ENCODE results near the gene ANP32D.
"Not testable (repeated sequence)": the region's sequence is repeated elsewhere in the genome, so short reads cannot be mapped to it uniquely, and the experiment has no call there.

ANP32D gene

GRCh38 chr12:48508987-48509386, 36.6 kb downstream of the ANP32D start:
- no peak for FAIRE-seq

- no peak for FAIRE-seq
These were observed 37.8 kb downstream of the ANP32D start for GRCh38 chr12:48510111-48510510.

GRCh38 chr12:48512855-48513254, 40.5 kb downstream of the ANP32D start:
- FAIRE-seq, result no peak

- no peak for FAIRE-seq
These were observed 42.4 kb downstream of the ANP32D start for GRCh38 chr12:48514728-48515127.

GRCh38 chr12:48520381-48520780, 48.0 kb downstream of the ANP32D start:
- not testable (repeated sequence) for FAIRE-seq
